Activated gamma-delta T cell treated with anti-CD3 and anti-CD28 coated beads, Interleukin-2, amount 50 U/mL, for 16 hours (primary cell): ENCODE results near the gene CYP51A1.
"Not testable (repeated sequence)": the region's sequence is repeated elsewhere in the genome, so short reads cannot be mapped to it uniquely, and the experiment has no call there.

Experiments
- DNase-seq: peaks from one replicate; pipeline ENCODE4 v3.0.0-alpha.2; 2020; ENCODE audit warnings: low read depth

The CYP51A1 gene

DNA sequence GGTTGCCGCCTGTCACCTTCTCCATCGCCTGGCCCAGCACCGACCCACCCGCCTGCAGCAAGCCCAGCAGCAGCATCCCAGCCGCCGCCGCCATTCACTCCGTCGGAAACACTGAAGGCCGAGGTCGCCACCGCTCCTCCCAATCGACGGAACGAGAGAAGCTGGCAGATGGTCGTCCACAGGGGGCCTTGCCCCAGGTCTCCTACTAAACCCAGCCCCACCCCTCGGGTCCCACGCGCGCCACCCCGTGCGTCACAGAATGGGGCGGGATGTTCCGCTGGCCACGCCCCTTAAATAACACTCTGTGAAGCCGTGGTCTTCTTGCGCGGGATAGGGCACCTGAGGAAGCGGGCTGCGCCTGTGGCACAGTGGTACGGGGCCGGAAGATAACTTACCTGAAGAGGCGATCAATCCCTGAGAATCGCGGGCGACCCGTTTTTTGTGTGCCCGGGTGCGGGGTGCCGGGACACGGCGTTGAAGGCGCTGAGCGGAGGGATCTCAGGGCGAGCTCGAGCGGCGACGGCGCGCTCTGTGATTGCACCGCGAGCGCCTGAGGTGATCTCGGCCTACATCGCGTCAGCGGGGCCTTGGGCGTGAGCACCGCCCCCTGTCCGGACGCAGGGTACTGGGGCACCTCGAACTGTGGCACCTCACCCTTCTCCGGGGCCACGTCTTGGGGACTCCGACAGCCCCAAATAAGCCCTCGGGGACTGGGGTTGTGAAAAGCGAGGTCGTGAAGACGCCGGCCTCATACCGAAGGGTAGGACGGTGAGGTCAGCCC is at the start of gene CYP51A1:
Gene CYP51A1, minus strand, starts transcription at position 207 of the 781 bp plus-strand sequence. Its CDS starts 113 bp downstream, at position 94.
- peak; percentile 89 for DNase-seq

DNA sequence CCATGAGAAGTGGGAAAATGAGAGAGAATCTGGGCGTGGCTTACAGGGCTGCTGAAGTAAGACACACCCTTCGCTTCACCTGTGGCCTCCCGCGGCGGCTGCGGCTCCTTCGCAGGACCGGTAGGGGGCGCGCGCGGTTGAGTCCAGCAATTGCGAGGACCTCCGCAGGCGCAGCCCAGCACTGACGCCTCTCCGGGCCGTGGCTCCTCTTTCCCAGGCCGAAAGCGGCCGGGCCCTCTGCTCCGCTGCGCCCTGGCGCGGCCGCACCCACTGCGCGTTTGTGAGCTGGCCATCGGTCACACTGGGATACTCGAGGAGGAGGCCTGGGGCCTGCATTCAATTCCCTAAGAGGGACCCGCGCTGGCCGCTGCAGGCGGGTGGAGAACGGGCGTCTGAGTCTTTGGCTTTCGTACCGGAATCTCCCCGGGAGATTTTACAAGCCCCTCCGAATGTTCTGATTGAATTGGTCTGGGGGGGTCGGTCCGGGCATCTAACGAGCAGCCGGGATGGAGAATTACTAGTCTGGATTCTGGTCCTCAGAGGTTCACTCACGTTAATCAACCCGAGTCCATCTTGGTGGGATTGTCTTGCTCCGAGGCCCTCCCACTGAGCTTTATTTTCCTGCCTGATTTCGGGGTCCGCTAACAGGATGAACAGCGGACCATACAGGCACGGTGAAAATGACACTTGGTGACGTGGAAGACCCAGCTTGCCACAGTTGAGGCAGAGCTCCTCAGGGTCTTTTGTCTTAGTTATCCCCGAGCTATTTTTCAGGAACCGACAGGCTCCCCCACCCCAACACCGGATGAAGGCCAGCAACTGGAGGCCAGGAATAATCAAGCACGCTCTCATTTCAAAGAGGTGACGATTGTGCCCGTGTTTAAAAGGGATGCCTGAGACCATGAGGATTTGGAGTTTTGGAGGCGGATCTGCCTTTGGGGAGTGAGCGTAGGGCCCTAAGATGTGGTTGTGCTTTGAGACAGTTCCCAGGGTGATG is 44.9 kb upstream of the CYP51A1 start, which contains the start of gene LRRD1:
Gene LRRD1, minus strand, starts transcription at position 215 of the 997 bp plus-strand sequence. CDS start 13,940 bp downstream, outside the sequence.
- peak; percentile 79 for DNase-seq

GRCh38 chr7:92177362-92177761 is 43.1 kb upstream of the CYP51A1 start:
- DNase-seq: no peak

DNA sequence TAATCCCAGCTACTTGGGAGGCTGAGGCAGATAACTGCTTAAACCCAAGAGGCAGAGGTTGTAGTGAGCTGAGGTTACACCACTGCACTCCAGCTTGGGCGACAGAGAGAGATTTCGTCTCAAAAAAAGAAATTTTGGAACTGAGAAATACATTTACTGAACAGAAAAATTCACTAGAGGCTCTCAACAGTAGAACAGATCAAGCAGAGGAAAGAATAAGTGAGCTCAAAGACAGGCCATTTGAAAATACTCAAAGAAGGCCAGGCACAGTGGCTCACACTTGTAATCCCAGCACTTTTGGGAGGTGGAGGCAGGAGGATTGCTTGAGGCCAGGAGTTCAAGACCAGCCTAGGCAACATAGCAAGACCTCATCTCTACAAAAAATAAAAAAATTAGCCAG is 35.3 kb upstream of the CYP51A1 start:
- DNase-seq: not testable (repeated sequence)

- no peak for DNase-seq
Measured at GRCh38 chr7:92161271-92161670, 27.0 kb upstream of the CYP51A1 start.

GRCh38 chr7:92158660-92159575 is 24.6 kb upstream of the CYP51A1 start:
- no peak for DNase-seq

GRCh38 chr7:92156990-92157389 is 22.7 kb upstream of the CYP51A1 start:
- no peak for DNase-seq

- DNase-seq: no peak
Measured at GRCh38 chr7:92155108-92155739, 20.9 kb upstream of the CYP51A1 start.

GRCh38 chr7:92150450-92151017 is 16.3 kb upstream of the CYP51A1 start:
- no peak for DNase-seq

DNA sequence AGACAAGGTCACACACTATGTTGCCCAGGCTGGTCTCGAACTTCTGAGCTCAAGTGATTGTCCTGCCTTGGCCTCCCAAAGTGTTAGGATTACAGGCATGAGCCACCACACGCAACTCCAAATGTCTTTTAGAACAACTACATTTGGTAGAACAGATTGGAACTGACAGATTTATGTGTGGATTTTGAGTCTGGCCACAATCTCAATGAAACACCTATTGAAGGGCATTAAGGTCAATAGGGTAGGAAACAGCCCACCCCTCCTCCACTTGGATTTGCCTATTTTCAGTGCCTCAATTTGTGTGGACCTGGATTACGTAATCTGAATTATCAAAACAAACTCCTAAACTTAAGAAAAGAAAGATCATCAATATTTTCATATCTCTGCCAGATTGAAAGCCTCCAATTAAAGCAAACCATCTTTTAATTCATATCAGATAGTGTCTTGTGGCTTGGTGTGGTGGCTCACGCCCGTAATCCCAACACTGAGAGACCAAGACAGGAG is 15.5 kb upstream of the CYP51A1 start:
- DNase-seq: no peak

GRCh38 chr7:92143192-92143880 is 9.1 kb upstream of the CYP51A1 start:
- DNase-seq: not testable (repeated sequence)

- not testable (repeated sequence) for DNase-seq
Measured at GRCh38 chr7:92142791-92143190, 8.5 kb upstream of the CYP51A1 start.

- no peak for DNase-seq
Measured at GRCh38 chr7:92141161-92141560, 6.9 kb upstream of the CYP51A1 start.

GRCh38 chr7:92137557-92137956 is 3.3 kb upstream of the CYP51A1 start:
- DNase-seq: no peak

DNA sequence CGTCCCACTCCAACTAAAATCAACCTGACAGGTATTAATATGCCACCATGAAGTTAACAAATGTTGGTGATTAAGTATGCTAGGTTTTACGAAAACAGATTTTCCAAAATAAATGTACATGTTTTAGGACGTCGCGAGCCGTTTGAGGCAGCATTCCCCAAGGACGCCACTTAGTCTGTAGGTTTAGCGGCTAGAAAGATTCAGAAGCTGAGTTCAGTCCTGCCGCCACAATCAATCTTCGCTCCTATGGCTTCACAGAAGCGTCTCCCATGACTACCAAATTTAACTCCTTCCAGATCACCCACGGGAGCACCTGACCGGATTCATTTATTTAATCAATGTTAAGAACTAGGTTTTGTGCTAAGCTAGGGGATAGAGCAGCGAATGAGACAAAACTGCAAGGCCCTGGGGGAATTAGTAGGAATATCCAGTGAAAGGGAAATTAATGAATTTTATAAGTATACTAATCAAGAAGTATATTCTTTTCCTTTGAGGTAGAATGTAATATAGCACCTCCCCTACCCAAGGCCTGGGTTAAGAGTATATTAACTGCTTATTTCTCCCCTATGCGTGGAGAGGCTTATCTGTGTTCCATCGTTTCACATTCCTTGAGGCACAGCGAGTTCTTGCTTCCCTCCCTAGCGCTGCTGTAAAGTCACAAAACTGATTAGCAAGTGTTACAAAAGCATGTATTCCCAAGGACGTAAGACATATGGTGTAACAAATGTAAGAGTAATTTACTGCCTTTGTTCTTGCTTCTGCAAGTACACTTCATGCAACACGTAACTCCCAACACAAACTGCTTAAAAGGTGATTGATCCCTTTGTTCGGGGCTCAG is 994 bp upstream of the CYP51A1 start:
- no peak for DNase-seq

DNA sequence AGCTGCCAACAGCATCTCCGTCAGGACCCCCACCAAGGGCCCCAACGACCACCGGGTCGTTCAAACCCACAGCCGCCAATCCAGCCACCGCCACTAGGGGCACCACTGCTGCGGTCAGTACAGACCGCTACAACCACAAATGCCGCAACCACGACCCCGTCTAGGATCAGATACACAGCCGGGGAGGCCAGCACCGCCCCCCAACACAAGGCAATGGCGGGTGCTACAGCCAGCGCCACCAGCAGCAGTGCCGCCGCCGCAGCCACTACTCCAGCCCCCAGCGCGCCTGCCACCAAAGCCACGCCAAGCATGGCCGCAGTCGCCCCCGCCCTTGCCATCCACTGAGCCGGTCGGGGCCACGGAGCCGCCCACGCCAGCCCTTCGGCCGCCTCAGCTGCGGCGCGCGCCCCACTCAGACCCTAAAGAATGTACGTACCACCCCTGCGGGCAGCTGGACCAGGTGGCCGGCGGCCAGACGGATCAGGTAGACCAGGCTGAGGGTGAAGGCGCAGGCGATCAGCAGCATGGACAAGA is 473 bp downstream of the CYP51A1 start:
- DNase-seq: peak; percentile 44

- no peak for DNase-seq
Measured at GRCh38 chr7:92133133-92133736, 1.0 kb downstream of the CYP51A1 start.

DNA sequence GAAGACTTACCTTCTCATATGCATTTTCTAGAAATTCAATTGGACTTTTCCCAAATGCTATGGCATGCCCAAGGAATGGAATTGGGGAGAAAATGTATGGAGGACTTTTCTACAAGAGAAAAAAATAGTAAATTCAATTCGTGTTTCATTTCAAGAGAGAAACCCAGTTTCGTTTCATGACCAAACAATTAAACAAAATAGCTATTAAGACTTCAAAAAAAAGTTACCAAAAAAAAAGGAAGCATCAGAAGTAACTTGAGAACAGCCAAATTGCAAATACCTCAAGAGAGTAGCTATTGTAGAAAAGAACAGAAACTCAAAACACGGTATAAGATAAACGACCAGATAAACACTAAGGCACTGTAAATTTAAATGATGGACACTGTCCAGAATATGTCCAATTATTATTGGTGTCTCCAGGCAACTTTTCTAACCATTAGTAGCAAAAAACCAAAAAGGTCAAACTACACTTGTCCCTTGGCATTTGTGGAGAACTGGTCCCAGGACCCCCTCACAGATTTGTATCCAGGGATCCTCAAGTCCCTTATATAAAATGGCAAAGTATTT is 2.4 kb downstream of the CYP51A1 start:
- no peak for DNase-seq
